ENCODE measurements around the gene CADPS2. TPM values are rescaled to one million over a fixed set of nuclear protein-coding genes. Genes with fewer than 3 reads are reported as not detected.

Gene CADPS2
- total and polyA plus RNA-seq, 4 donors: 16.0 to 76.7 (median 27.7) TPM

- Histone ChIP-seq H3K4me1 (ENCODE audit: control insufficient read depth in 5 of 5, insufficient read depth in 5 of 5, low read length in 5 of 5) (no peaks in the 10 kb centered on the region), H3K36me3 (ENCODE audit: control insufficient read depth in 4 of 4, insufficient read depth in 4 of 4, low read length in 4 of 4) (peaks cover 0 to 4% (median 0%) of the 10 kb centered on the region in 4 donors), H3K9me3 (ENCODE audit: control insufficient read depth in 4 of 4, insufficient read depth in 3 of 4, low read length in 3 of 4) (no peaks in the 10 kb centered on the region), H3K27me3 (ENCODE audit: control insufficient read depth in 3 of 3, insufficient read depth in 3 of 3, low read length in 2 of 3) (no peaks in the 10 kb centered on the region), H3K27ac (ENCODE audit: low read depth in 1 of 2, low read length in 1 of 2) (no peak within 1 kb of the TSS), H3K9ac (ENCODE audit: insufficient read depth in 1 of 2, low read length in 2 of 2) (no peak within 1 kb of the TSS), H3K4me3 (no peak within 1 kb of the TSS)
- WGBS, 2 donors: 83 to 95% methylated on average over 1 of the region's 1 CpG
- DNase-seq (no peak), ATAC-seq (ENCODE audit: insufficient read depth, low FRiP score) (no peak)
- no peak for TF ChIP-seq CTCF (IDR thresholded peaks at IDR 0.05; ENCODE audit: control extremely low read depth, extremely low read depth)
Measured at GRCh38 chr7:122702872-122703510, 183.3 kb downstream of the CADPS2 start, which contains the start of gene RNF148. Gene RNF148, minus strand, starts transcription at chr7:122702922. Its CDS starts 172 bp downstream, at chr7:122702750.

DNA sequence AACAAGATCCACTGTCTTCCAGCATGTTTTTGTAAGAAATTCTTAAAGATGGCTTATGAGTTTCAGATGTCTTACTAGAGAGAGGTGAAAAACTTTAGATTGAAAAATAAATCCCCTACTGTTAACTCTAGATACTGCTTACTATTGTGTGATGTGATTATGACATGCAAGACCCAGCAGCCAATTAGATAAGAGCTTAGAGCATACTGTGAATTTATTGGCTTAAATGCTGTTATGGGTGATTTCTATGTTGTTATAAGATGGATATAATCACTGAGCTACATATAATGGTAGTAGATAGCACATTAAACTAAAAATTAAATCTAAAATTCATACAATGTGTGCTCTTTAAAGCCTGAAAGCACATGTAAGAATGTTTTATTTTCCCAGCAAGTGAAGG lies 187.2 kb downstream of the CADPS2 start, which contains the start of gene RNF133:
TSS of gene RNF133 (minus strand) at position 101 of the 400 bp plus-strand sequence. CDS start 199 bp downstream, outside the sequence.
- no peak within 1 kb of the TSS for H3K27ac ChIP-seq (ENCODE audit: low read depth in 1 of 2, low read length in 1 of 2)
- ATAC-seq (ENCODE audit: insufficient read depth, low FRiP score) (no peak), DNase-seq (no peak)
- no peak within 1 kb of the TSS for H3K9ac ChIP-seq (ENCODE audit: insufficient read depth in 1 of 2, low read length in 2 of 2)
- no peak within 1 kb of the TSS for H3K4me3 ChIP-seq
- peaks cover 0 to 2% (median 0%) of the 10 kb centered on the region in 5 donors for H3K4me1 ChIP-seq (ENCODE audit: control insufficient read depth in 5 of 5, insufficient read depth in 5 of 5, low read length in 5 of 5)
- H3K36me3 ChIP-seq (ENCODE audit: control insufficient read depth in 4 of 4, insufficient read depth in 4 of 4, low read length in 4 of 4): peaks cover 0 to 4% (median 0%) of the 10 kb centered on the region in 4 donors
- H3K27me3 ChIP-seq (ENCODE audit: control insufficient read depth in 3 of 3, insufficient read depth in 3 of 3, low read length in 2 of 3): no peaks in the 10 kb centered on the region
- no peaks in the 10 kb centered on the region for H3K9me3 ChIP-seq (ENCODE audit: control insufficient read depth in 4 of 4, insufficient read depth in 3 of 4, low read length in 3 of 4)
- TF ChIP-seq CTCF (IDR thresholded peaks at IDR 0.05; ENCODE audit: control extremely low read depth, extremely low read depth): no peak

- TF ChIP-seq CTCF (IDR thresholded peaks at IDR 0.05; ENCODE audit: control extremely low read depth, extremely low read depth): no peak
- Histone ChIP-seq H3K27ac (ENCODE audit: low read depth in 1 of 2, low read length in 1 of 2) (no peak overlapping the region), H3K36me3 (ENCODE audit: control insufficient read depth in 4 of 4, insufficient read depth in 4 of 4, low read length in 4 of 4) (no peaks in the 10 kb centered on the region), H3K4me1 (ENCODE audit: control insufficient read depth in 5 of 5, insufficient read depth in 5 of 5, low read length in 5 of 5) (peaks cover 0 to 2% (median 0%) of the 10 kb centered on the region in 5 donors), H3K27me3 (ENCODE audit: control insufficient read depth in 3 of 3, insufficient read depth in 3 of 3, low read length in 2 of 3) (no peaks in the 10 kb centered on the region), H3K4me3 (no peak overlapping the region), H3K9me3 (ENCODE audit: control insufficient read depth in 4 of 4, insufficient read depth in 3 of 4, low read length in 3 of 4) (no peaks in the 10 kb centered on the region), H3K9ac (ENCODE audit: insufficient read depth in 1 of 2, low read length in 2 of 2) (no peak overlapping the region)
- WGBS, 2 donors: 87 to 94% methylated on average over 1 of the region's 1 CpG
- ATAC-seq (ENCODE audit: insufficient read depth, low FRiP score) (no peak), DNase-seq (no peak)
Measured at GRCh38 chr7:122695816-122696215, 190.4 kb downstream of the CADPS2 start.

All from lung (tissue), 12 donors.